HL-60 (cell line): ENCODE data around the gene MAPRE3.

ENCODE experiments used
- DNase-seq, 2 experiments: peaks; one replicate each; pipeline ENCODE4 v3.0.0-alpha.2; 2010 to 2020; ENCODE audit warnings: low read depth in 1 of 2, low spot score in 1 of 2
- H3K27ac ChIP-seq: fragments of 250-450 bp; sonication (Bioruptor Pico); replicated peaks from 2 replicates; pipeline ENCODE4 v1.5.1; 2020; ENCODE audit warnings: mild to moderate bottlenecking, moderate library complexity
- H3K27me3 ChIP-seq: fragments of 250-450 bp; sonication (Bioruptor Pico); 2 replicates; pipeline ENCODE4 v1.5.1; 2021; ENCODE audit warnings: mild to moderate bottlenecking, moderate library complexity; ENCODE audit not compliant: insufficient read depth, poor library complexity, severe bottlenecking
- H3K4me3 ChIP-seq: replicated peaks from 2 replicates; pipeline ENCODE4 v1.5.1; 2011; ENCODE audit warnings: mild to moderate bottlenecking, control low read depth, low read length; ENCODE audit not compliant: insufficient read depth
- GABPA ChIP-seq: IDR thresholded peaks from 2 replicates; pipeline ENCODE4 v1.6.1; 2012; ENCODE audit warnings: low read depth
- POLR2AphosphoS5 ChIP-seq: IDR thresholded peaks from 2 replicates; pipeline ENCODE4 v1.6.1; 2012; ENCODE audit warnings: low read depth
- SPI1 ChIP-seq: IDR thresholded peaks from 2 replicates; pipeline ENCODE4 v1.6.1; 2012; ENCODE audit warnings: low read depth, mild to moderate bottlenecking, borderline replicate concordance
- TF ChIP-seq, protein P1 (sequence below): IDR thresholded peaks from one replicate; pipeline ENCODE4 v1.5.1; 2011; ENCODE audit warnings: low read length, control low read depth, inconsistent platforms; ENCODE audit not compliant: insufficient read depth
- TF ChIP-seq, protein P2 (sequence below): IDR thresholded peaks from 2 replicates; pipeline ENCODE4 v1.6.1; 2012; ENCODE audit warnings: low read depth; ENCODE audit not compliant: insufficient replicate concordance

The MAPRE3 gene

DNA sequence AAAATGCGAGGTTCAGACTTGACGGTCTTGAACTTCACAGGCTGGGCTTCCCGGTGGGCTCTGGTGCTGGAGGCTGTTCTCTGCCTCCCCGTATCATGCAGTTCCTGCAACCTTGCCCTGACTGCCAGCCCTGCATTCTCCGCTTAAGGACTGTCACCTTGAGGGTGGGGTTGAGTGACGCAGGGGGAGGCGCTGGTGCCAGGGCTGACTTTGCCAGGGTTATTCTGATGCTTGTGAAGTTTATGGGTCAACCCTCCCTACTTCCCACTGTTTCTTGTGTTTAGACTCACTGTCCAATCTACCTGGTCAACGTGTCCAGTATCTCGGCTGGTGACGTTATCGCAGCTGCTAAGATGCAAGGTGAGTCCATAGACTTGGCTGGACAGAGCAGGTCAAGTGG is 37.5 kb upstream of the MAPRE3 start:
- H3K27me3 ChIP-seq = no peaks in the 10 kb centered on the region
- TF ChIP-seq POLR2AphosphoS5 (no peak), GABPA (no peak), SPI1 (no peak)
- TF ChIP-seq, protein P1, sequence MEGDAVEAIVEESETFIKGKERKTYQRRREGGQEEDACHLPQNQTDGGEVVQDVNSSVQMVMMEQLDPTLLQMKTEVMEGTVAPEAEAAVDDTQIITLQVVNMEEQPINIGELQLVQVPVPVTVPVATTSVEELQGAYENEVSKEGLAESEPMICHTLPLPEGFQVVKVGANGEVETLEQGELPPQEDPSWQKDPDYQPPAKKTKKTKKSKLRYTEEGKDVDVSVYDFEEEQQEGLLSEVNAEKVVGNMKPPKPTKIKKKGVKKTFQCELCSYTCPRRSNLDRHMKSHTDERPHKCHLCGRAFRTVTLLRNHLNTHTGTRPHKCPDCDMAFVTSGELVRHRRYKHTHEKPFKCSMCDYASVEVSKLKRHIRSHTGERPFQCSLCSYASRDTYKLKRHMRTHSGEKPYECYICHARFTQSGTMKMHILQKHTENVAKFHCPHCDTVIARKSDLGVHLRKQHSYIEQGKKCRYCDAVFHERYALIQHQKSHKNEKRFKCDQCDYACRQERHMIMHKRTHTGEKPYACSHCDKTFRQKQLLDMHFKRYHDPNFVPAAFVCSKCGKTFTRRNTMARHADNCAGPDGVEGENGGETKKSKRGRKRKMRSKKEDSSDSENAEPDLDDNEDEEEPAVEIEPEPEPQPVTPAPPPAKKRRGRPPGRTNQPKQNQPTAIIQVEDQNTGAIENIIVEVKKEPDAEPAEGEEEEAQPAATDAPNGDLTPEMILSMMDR = no peak
- TF ChIP-seq, protein P2, sequence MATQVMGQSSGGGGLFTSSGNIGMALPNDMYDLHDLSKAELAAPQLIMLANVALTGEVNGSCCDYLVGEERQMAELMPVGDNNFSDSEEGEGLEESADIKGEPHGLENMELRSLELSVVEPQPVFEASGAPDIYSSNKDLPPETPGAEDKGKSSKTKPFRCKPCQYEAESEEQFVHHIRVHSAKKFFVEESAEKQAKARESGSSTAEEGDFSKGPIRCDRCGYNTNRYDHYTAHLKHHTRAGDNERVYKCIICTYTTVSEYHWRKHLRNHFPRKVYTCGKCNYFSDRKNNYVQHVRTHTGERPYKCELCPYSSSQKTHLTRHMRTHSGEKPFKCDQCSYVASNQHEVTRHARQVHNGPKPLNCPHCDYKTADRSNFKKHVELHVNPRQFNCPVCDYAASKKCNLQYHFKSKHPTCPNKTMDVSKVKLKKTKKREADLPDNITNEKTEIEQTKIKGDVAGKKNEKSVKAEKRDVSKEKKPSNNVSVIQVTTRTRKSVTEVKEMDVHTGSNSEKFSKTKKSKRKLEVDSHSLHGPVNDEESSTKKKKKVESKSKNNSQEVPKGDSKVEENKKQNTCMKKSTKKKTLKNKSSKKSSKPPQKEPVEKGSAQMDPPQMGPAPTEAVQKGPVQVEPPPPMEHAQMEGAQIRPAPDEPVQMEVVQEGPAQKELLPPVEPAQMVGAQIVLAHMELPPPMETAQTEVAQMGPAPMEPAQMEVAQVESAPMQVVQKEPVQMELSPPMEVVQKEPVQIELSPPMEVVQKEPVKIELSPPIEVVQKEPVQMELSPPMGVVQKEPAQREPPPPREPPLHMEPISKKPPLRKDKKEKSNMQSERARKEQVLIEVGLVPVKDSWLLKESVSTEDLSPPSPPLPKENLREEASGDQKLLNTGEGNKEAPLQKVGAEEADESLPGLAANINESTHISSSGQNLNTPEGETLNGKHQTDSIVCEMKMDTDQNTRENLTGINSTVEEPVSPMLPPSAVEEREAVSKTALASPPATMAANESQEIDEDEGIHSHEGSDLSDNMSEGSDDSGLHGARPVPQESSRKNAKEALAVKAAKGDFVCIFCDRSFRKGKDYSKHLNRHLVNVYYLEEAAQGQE = no peak

DNA sequence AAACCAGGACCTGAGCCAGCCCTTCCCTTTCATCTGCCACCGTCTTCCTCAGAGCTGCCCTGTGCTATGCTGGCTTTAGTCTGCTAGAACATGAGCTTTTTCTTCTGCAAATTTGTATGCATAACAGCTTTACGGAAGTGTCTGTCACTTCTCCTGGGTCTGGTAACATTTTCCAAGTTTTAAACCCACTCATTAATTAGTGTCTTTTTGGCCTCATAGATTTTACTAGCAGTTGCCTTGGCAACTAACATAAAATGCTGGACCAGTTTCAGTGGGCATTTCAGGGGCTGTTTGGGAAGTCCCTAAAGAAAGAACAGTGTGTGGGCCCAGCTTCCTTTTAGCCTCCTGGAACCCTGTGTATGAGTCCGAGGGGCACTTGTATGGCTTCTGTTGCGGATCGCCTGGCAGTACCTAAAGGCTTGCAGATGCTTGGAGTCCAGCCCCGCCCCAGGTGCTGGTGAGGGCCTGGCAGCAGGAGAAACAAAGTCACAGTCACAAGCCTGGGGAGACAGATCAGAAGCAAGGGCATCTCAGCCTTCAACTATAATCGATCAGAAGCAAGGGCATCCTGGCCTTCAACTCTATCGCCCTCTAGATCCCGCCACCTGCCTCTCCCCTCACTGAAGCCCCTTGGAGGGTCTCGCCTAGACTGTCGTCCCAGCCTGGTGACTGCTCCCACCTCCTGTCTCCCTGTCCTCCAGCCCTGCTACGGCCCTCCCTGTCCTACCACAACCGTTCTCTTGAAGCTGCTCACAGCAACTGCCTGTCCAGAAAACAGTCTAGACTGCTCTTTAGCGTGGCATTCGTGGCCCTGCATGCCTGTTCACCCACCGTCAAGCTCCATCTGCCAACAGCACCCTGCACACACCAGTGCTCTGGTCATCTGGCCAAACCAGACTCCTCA is 36.8 kb upstream of the MAPRE3 start:
- Histone ChIP-seq H3K27me3 (no peaks in the 10 kb centered on the region), H3K4me3 (no peak overlapping the region), H3K27ac (no peak overlapping the region)
- TF ChIP-seq, protein P2 = no peak
- TF ChIP-seq SPI1 (0 out of 2 replicates have a peak, but pooled peaks have one; percentile 6), GABPA (no peak)
- TF ChIP-seq, protein P1 = no peak
- DNase-seq = no peak

More for the DNA sequence above, 37.5 kb upstream of the MAPRE3 start:
- H3K27ac ChIP-seq = no peak overlapping the region
- DNase-seq = no peak
- no peak overlapping the region for H3K4me3 ChIP-seq

DNA sequence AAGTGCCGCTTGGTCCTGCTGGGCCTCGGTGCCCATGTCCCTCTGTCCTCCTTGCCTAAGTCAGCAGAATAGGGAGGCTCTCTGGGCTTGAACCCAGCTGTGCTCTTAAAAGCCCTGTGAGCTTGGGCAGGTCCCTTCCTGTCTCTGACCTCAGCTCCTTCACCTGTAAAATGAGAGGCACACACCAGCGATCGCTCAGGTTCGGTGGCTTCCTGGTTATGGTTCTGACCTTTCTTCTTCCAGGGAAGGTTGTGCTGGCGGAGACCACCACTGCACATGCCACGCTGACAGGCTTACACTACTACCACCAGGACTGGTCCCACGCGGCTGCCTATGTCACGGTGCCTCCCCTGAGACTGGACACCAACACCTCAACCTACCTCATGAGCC is 36.1 kb upstream of the MAPRE3 start:
- no peak overlapping the region for H3K27ac ChIP-seq

More for the DNA sequence above, 36.1 kb upstream of the MAPRE3 start:
- no peak for DNase-seq
- no peak overlapping the region for H3K4me3 ChIP-seq
- TF ChIP-seq GABPA (no peak), SPI1 (no peak), POLR2AphosphoS5 (no peak)
- TF ChIP-seq, protein P1 = no peak
- TF ChIP-seq, protein P2 = no peak
- no peaks in the 10 kb centered on the region for H3K27me3 ChIP-seq
